ENCODE data around the gene FRYL. TPM values are rescaled to one million over a fixed set of nuclear protein-coding genes. Genes with fewer than 3 reads are reported as not detected.

Gene FRYL
- polyA plus RNA-seq, 1 donor from 2014 or later: 64.0 TPM

DNA sequence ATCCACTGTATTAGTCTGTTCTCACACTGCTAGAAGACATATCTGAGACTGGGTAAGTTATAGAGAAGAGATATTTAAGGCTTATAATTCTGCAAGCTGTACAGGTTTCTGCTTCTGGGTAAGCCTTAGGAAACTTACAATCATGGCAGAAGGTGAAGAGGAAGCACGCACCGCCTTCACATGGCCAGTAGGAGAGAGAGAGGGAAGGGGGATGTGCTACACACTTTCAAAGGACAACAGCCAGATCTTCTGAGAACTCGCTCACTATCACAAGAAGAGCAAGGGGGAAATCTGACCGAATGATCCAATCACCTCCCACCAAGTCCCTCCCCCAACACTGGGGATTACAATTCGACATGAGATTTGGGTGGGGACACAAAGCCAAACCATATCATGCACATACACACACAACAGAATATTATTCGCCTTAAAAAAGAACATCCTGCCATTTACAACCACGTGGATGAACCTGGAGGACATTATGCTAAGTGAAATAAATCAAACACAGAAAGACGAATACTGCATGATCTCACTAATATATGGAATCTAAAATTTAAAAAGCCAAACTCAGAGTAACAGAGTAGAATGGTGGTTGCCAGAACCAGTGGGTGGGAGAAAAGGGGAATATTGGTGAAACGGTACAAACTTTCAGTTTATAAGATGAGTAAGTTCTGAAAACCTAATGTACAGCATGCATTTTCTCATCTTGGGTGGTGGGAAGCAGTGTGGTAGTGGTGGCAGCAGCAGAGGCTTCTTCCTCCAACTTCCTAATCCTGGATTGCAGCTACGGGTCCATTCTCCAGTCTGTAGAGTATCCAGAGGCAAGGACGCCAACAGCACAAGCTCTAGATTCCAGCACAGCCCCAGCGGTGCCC is 12.8 kb downstream of the FRYL start:
- Histone ChIP-seq H2AFZ (ENCODE audit: low read depth, low read length) (no peak overlapping the region), H3K4me2 (ENCODE audit: low read length) (no peak overlapping the region), H3K9ac (ENCODE audit: low read length) (no peak overlapping the region), H3F3A (ENCODE audit: insufficient read depth, low read length, poor library complexity, severe bottlenecking) (no peaks in the 10 kb centered on the region), H4K20me1 (ENCODE audit: insufficient read depth) (no peaks in the 10 kb centered on the region), H3K9me3 (ENCODE audit: low read length) (no peaks in the 10 kb centered on the region), H3K27ac (ENCODE audit: low read length) (no peak overlapping the region), H3K27me3 (ENCODE audit: insufficient read depth, low read depth, low read length) (no peaks in the 10 kb centered on the region), H3K9me2 (ENCODE audit: insufficient read depth, low read length) (no peaks in the 10 kb centered on the region), H3K36me3 (ENCODE audit: insufficient read depth, low read length) (peaks cover 4% of the 10 kb centered on the region), H3K79me2 (replicated peaks; ENCODE audit: insufficient read depth, low read length) (peaks cover 98% of the 10 kb centered on the region), H3K4me3 (ENCODE audit: low read length) (no peak overlapping the region)
- TF ChIP-seq, protein P1, sequence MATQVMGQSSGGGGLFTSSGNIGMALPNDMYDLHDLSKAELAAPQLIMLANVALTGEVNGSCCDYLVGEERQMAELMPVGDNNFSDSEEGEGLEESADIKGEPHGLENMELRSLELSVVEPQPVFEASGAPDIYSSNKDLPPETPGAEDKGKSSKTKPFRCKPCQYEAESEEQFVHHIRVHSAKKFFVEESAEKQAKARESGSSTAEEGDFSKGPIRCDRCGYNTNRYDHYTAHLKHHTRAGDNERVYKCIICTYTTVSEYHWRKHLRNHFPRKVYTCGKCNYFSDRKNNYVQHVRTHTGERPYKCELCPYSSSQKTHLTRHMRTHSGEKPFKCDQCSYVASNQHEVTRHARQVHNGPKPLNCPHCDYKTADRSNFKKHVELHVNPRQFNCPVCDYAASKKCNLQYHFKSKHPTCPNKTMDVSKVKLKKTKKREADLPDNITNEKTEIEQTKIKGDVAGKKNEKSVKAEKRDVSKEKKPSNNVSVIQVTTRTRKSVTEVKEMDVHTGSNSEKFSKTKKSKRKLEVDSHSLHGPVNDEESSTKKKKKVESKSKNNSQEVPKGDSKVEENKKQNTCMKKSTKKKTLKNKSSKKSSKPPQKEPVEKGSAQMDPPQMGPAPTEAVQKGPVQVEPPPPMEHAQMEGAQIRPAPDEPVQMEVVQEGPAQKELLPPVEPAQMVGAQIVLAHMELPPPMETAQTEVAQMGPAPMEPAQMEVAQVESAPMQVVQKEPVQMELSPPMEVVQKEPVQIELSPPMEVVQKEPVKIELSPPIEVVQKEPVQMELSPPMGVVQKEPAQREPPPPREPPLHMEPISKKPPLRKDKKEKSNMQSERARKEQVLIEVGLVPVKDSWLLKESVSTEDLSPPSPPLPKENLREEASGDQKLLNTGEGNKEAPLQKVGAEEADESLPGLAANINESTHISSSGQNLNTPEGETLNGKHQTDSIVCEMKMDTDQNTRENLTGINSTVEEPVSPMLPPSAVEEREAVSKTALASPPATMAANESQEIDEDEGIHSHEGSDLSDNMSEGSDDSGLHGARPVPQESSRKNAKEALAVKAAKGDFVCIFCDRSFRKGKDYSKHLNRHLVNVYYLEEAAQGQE (IDR thresholded peaks at IDR 0.05; ENCODE audit: borderline replicate concordance): no peak
- no peak for TF ChIP-seq TAF1 (IDR thresholded peaks at IDR 0.05; ENCODE audit: low read depth)
- no peak for TF ChIP-seq SMC3 (conservative IDR thresholded peaks at IDR 0.05; ENCODE audit: poor library complexity)
- no peak for TF ChIP-seq POLR2AphosphoS5 (IDR thresholded peaks at IDR 0.05)
- TF ChIP-seq EP300 (conservative IDR thresholded peaks at IDR 0.05; ENCODE audit: poor library complexity, severe bottlenecking): no peak
- TF ChIP-seq EZH2 (IDR thresholded peaks at IDR 0.05; ENCODE audit: borderline replicate concordance, insufficient read depth, low read length, poor library complexity, severe bottlenecking): no peak
- no peak for TF ChIP-seq RAD21 (conservative IDR thresholded peaks at IDR 0.05)
- TF ChIP-seq MXI1 (conservative IDR thresholded peaks at IDR 0.05; ENCODE audit: poor library complexity, severe bottlenecking): no peak
- TF ChIP-seq, protein P2, sequence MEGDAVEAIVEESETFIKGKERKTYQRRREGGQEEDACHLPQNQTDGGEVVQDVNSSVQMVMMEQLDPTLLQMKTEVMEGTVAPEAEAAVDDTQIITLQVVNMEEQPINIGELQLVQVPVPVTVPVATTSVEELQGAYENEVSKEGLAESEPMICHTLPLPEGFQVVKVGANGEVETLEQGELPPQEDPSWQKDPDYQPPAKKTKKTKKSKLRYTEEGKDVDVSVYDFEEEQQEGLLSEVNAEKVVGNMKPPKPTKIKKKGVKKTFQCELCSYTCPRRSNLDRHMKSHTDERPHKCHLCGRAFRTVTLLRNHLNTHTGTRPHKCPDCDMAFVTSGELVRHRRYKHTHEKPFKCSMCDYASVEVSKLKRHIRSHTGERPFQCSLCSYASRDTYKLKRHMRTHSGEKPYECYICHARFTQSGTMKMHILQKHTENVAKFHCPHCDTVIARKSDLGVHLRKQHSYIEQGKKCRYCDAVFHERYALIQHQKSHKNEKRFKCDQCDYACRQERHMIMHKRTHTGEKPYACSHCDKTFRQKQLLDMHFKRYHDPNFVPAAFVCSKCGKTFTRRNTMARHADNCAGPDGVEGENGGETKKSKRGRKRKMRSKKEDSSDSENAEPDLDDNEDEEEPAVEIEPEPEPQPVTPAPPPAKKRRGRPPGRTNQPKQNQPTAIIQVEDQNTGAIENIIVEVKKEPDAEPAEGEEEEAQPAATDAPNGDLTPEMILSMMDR (IDR thresholded peaks at IDR 0.05; ENCODE audit: poor library complexity, severe bottlenecking): no peak

DNA sequence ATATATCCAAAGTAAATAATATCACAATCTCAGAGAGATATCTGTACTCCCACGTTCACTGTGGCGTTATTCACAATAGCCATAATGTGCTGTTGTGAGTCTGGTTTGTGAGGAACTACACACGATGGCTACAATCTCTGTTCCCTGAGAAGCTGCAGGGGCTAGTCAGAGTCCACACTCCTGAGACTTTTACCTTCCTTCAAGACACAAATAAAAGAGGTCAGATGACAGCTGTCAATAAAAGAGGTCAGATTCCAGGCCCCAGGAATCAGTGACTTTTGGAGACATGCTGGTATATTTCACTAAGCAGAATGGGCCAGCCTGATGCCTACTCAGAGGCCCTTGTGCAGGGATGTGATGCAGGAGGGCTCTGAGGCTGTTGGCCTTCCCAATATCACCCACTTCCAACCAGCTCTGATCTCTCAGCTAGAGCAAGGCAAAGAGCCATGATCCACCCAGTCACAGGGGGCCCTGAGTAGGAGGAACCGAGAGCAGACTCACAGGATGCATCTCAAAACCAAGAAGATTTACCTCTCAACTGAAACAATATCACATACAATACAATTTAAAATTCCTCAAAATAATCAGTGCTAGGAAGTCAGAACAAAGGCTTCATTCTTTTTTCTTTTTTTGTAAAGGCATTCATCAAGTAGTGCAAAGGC is 13.8 kb downstream of the FRYL start:
- TF ChIP-seq RAD21 (conservative IDR thresholded peaks at IDR 0.05) (no peak), EP300 (conservative IDR thresholded peaks at IDR 0.05; ENCODE audit: poor library complexity, severe bottlenecking) (no peak), TAF1 (IDR thresholded peaks at IDR 0.05; ENCODE audit: low read depth) (no peak), POLR2AphosphoS5 (IDR thresholded peaks at IDR 0.05) (no peak), SMC3 (conservative IDR thresholded peaks at IDR 0.05; ENCODE audit: poor library complexity) (no peak), EZH2 (IDR thresholded peaks at IDR 0.05; ENCODE audit: borderline replicate concordance, insufficient read depth, low read length, poor library complexity, severe bottlenecking) (no peak)
- TF ChIP-seq, protein P2 (IDR thresholded peaks at IDR 0.05; ENCODE audit: poor library complexity, severe bottlenecking): no peak
- no peaks in the 10 kb centered on the region for H3F3A ChIP-seq (ENCODE audit: insufficient read depth, low read length, poor library complexity, severe bottlenecking)
- H3K9ac ChIP-seq (ENCODE audit: low read length): no peak overlapping the region

More for the DNA sequence above, 13.8 kb downstream of the FRYL start:
- no peaks in the 10 kb centered on the region for H4K20me1 ChIP-seq (ENCODE audit: insufficient read depth)
- no peaks in the 10 kb centered on the region for H3K27me3 ChIP-seq (ENCODE audit: insufficient read depth, low read depth, low read length)
- H3K27ac ChIP-seq (ENCODE audit: low read length): no peak overlapping the region
- H3K36me3 ChIP-seq (ENCODE audit: insufficient read depth, low read length): peaks cover 4% of the 10 kb centered on the region
- no peaks in the 10 kb centered on the region for H3K9me2 ChIP-seq (ENCODE audit: insufficient read depth, low read length)
- no peak overlapping the region for H3K4me3 ChIP-seq (ENCODE audit: low read length)
- H3K4me2 ChIP-seq (ENCODE audit: low read length): no peak overlapping the region
- H3K9me3 ChIP-seq (ENCODE audit: low read length): no peaks in the 10 kb centered on the region
- H3K79me2 ChIP-seq (replicated peaks; ENCODE audit: insufficient read depth, low read length): peaks cover 98% of the 10 kb centered on the region
- H2AFZ ChIP-seq (ENCODE audit: low read depth, low read length): no peak overlapping the region
